SIG-M5 treated with dmso at 0.1 percent for 504 hours (cell line): ENCODE data around the gene TGFB1.
"Not testable (repeated sequence)": the region's sequence is repeated elsewhere in the genome, so short reads cannot be mapped to it uniquely, and the experiment has no call there.

ENCODE experiments used
- DNase-seq: peaks from one replicate; lab custom pipeline; 2025; ENCODE audit not compliant: unreplicated experiment; lab: John Stamatoyannopoulos, UW

The TGFB1 gene

DNA sequence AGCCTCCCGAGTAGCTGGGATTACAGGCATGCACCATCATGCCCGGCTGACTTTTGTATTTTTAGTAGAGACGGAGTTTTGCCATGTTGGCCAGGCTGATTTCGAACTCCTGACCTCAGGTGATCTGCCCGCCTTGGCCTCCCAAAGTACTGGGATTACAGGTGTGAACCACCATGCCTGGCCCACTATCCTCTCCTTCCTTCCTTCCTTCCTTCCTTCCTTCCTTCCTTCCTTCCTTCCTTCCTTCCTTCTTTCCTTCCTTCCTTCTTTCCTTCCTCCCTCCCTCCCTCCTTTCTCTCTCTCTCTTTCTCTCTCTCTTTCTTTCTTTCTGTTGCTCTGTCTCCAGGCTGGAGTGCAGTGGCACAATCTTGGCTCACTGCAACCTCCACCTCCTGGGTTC is 17.4 kb upstream of the TGFB1 start:
- DNase-seq: not testable (repeated sequence)

DNA sequence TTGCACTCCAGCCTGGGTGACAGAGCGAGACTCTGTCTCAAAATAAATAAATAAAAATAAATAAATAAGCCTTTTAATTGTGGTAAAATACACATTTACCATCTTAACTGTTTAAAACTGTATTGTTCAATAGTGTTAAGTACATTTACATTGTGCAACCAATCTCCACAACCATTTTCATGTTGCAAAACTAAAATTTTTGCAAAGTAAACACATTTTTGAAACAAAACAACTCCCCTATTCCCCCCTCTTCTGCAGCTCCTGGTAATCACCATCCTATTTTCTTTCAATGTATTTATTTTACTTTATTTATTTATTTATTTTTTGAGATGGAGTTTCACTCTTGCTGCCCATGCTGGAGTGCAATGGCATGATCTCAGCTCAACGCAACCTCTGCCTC is 16.0 kb upstream of the TGFB1 start:
- no peak for DNase-seq

GRCh38 chr19:41367848-41368301 is 14.2 kb upstream of the TGFB1 start:
- DNase-seq: peak; percentile 65

DNA sequence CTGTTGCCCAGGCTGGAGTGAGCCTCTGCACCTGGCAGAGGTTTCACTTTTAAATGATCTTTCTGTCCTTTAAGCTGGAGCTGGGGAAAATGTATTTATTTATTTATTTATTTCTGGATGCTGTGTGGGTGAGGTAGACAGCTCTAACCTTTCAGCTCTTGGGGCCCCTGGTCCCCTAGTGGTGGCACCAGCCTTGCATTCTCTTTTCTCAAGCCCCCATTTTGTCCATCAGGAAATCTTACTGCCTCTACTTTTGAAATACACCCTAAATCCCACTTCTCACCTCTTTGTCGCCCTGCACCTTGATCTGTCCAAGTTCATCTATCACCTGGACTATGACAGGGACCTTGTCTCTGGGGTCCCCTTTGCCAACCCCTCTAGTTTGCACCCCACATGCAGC is 12.4 kb upstream of the TGFB1 start:
- DNase-seq: no peak

- DNase-seq: peak; percentile 81
Observed at GRCh38 chr19:41364524-41365391, 11.0 kb upstream of the TGFB1 start.

- peak; percentile 98 for DNase-seq
Observed at GRCh38 chr19:41363753-41364523, 10.2 kb upstream of the TGFB1 start, which contains the start of gene B9D2. B9D2 (minus strand) TSS chr19:41364149; CDS start chr19:41363519, 630 bp downstream.

DNA sequence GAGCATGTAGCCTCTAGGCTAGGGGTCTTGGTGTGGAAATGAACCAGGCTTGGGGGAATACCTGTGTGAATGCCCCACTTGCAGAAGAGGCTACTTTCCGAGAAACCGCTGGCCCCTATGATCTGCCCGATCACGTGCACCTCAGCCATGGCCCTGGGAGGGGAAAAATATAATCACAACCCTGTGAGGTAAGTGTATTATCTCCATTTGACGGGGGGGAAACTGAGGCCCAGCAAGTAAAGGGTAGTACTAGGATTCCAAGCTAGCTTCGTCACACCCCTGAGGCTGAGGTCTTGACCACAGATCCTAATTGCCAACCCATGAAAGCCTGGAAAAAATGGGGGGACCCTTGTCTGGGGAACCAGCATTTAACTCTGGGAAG is 9.6 kb upstream of the TGFB1 start:
- no peak for DNase-seq

GRCh38 chr19:41362143-41362847 is 8.6 kb upstream of the TGFB1 start:
- no peak for DNase-seq

- no peak for DNase-seq
Observed at GRCh38 chr19:41359741-41360140, 6.0 kb upstream of the TGFB1 start.

- no peak for DNase-seq
Observed at GRCh38 chr19:41357746-41358145, 4.0 kb upstream of the TGFB1 start.

DNA sequence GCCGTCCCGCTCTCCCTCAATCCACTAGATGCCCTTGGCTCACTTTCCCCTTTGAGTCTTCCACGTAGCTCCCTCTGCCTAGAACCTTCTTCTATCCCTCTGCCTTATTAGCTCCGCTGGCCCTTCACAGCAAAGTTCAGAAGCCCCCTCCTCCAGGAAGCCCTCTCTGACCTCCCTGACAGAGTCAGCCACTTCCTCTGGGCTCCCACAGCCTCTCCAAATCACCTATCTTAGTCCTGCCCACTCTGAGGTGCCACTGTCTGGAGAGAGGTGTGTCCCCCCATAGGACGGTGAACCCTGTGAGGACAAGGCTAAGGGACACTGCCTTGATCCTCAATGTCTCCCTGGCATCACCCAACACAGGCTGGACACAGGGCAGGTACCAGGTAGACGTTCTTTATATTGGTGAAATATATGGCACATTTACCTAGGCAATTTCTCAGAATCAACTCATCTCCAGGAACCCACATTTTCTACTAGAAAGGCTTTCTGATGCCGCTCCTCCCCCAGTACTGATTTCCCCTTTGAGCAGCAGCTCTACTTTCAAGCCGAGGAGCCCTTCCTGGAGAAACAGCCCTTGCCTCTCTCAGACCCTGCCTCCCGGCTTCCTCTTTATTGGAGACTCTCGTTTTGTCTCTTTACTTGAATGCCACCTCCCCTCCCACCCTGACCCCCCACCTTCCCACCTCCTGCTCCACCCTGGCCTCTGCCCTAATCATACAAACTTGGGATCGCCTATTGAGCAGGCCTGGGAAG is 3.4 kb upstream of the TGFB1 start:
- no peak for DNase-seq

- DNase-seq: no peak
Observed at GRCh38 chr19:41355802-41356201, 2.1 kb upstream of the TGFB1 start.

DNA sequence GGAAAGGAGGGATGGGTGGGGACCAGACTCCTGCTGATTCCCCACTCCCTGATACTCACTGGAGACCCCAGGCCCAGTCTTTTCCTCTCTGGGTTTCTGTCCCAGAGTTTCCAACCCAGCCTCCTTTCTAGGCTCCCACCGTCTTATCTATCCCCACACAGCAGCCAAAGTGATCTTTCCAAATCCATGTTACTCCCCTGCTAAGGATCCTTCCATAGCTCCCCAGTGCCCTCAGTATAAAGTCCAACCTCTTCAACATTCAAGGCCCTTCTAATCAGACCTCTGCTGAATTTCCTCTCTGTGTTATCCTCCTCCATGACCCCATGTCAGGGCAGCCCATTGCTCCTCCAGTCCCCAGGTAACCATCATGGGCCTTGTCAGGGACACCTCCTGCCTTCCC is 1.3 kb upstream of the TGFB1 start:
- no peak for DNase-seq

GRCh38 chr19:41354343-41354953 is 726 bp upstream of the TGFB1 start:
- no peak for DNase-seq

DNA sequence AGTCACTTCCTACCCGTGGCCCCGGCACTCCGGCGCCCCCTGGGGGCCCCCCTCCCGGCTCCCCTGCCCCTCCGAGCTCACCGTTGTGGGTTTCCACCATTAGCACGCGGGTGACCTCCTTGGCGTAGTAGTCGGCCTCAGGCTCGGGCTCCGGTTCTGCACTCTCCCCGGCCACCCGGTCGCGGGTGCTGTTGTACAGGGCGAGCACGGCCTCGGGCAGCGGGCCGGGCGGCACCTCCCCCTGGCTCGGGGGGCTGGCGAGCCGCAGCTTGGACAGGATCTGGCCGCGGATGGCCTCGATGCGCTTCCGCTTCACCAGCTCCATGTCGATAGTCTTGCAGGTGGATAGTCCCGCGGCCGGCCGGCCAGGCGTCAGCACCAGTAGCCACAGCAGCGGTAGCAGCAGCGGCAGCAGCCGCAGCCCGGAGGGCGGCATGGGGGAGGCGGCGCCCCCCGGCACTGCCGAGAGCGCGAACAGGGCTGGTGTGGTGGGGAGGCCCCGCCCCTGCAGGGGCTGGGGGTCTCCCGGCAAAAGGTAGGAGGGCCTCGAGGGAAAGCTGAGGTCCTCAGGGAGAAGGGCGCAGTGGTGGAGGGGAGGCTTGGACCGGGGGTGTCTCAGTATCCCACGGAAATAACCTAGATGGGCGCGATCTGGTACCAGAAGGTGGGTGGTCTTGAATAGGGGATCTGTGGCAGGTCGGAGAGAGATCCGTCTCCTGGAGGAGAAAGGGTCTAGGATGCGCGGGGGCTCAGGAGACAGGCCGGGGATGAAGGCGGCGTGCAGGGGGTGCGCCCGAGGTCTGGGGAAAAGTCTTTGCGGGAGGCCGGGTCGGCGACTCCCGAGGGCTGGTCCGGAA is 885 bp downstream of the TGFB1 start:
- DNase-seq: peak; percentile 71

DNA sequence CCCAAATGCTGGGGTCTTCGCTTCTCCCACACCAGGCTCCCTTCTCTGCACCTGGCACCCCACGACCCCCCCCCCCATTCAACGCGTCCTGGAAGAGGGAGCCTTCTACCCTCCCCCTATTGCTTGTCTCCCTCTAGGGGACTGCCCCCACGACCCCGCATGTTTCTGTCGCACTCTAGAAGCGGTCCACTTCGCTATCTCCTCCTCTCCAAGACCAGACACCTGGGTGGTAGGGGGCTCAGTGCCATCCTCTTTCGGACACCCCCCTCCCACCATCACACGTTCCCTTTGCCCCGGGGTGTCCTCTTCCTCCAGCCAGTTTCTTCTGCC is 1.5 kb downstream of the TGFB1 start:
- DNase-seq: no peak

DNA sequence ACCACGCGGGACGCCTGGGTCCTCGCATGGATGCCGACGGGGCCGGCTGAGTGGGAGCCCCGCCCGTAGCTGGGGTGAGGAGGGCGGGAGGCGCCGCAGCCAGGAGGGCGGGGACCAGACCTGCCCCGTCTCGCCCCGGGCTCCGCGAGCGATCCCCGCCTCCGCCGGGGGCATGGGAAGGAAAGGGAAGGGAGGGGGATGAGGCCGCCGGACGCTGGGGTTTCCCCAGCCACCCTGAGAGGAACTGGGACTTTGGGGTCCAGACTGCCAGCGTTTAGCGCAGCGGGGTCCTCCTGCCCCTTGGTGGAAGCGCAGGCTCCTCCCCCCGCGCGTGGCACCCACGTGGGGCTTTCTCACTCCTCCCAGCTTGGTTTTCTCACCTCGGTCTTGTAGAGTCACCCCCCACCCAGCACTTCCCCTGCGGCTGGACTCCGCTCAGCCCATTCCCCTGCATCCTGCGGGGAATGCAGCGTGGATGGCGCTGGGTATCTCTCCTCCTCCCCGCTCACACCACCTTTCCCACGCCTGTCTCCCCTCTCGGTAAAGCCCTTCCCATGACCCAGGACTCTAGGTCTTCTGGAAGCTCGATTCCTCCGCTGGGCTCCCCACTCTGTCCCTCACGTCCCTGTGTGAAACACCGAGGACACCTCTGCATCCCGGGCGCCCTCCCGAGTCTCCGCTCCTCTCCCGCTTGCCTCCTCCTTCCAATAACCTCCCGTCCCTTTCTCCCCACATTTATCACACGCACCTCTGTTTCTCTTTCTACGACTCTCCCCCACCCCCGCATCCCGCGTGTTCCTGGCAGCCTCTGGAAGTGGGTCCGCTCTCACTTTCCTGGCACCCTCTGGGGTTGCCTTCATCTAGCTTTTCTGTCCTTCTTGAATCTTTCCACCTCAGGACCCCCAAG is 2.1 kb downstream of the TGFB1 start:
- peak; percentile 62 for DNase-seq

- no peak for DNase-seq
Observed at GRCh38 chr19:41350735-41351338, 2.9 kb downstream of the TGFB1 start.
